NCI-H524 treated with DMSO at 0.1 percent for 48 hours (cell line): ENCODE data around the gene LHX3.

ENCODE experiments used
- DNase-seq: peaks from one replicate; lab custom pipeline; 2025; lab: John Stamatoyannopoulos, UW

Gene LHX3

GRCh38 chr9:136192289-136193126 is 12.4 kb downstream of the LHX3 start:
- DNase-seq: no peak

- DNase-seq: no peak
Measured at GRCh38 chr9:136191960-136192286, 13.0 kb downstream of the LHX3 start.

GRCh38 chr9:136191099-136191959 is 13.6 kb downstream of the LHX3 start:
- DNase-seq: no peak

- DNase-seq: no peak
Measured at GRCh38 chr9:136190656-136191055, 14.3 kb downstream of the LHX3 start.

GRCh38 chr9:136190237-136190601 is 14.7 kb downstream of the LHX3 start:
- no peak for DNase-seq

- DNase-seq: no peak
Measured at GRCh38 chr9:136189394-136190236, 15.3 kb downstream of the LHX3 start.

- no peak for DNase-seq
Measured at GRCh38 chr9:136187683-136188586, 17.0 kb downstream of the LHX3 start.

- DNase-seq: no peak
Measured at GRCh38 chr9:136187197-136187596, 17.7 kb downstream of the LHX3 start.

- no peak for DNase-seq
Measured at GRCh38 chr9:136186386-136186785, 18.5 kb downstream of the LHX3 start.

GRCh38 chr9:136185596-136186366 is 19.1 kb downstream of the LHX3 start:
- DNase-seq: no peak

GRCh38 chr9:136185066-136185465 is 19.9 kb downstream of the LHX3 start:
- DNase-seq: no peak

GRCh38 chr9:136182850-136183422 is 22.0 kb downstream of the LHX3 start:
- DNase-seq: no peak

- no peak for DNase-seq
Measured at GRCh38 chr9:136182420-136182787, 22.5 kb downstream of the LHX3 start.

GRCh38 chr9:136181784-136182419 is 23.0 kb downstream of the LHX3 start:
- DNase-seq: no peak

GRCh38 chr9:136180586-136180985 is 24.3 kb downstream of the LHX3 start:
- DNase-seq: no peak

GRCh38 chr9:136179761-136180160 is 25.2 kb downstream of the LHX3 start:
- DNase-seq: no peak

GRCh38 chr9:136179101-136179616 is 25.8 kb downstream of the LHX3 start:
- no peak for DNase-seq

- DNase-seq: no peak
Measured at GRCh38 chr9:136178773-136179075, 26.2 kb downstream of the LHX3 start.

GRCh38 chr9:136178061-136178772 is 26.7 kb downstream of the LHX3 start:
- no peak for DNase-seq
